ENCODE data around the gene CCDC158.
"Not testable (repeated sequence)": the region's sequence is repeated elsewhere in the genome, so short reads cannot be mapped to it uniquely, and the experiment has no call there.

Gene CCDC158

GRCh38 chr4:76420762-76421581 is at the start of gene CCDC158:
CCDC158 (minus strand) TSS chr4:76421141; CDS start chr4:76403207, 17,934 bp downstream.
- DNase-seq (ENCODE audit: low spot score) = no peak

- DNase-seq (ENCODE audit: low spot score) = no peak
These were observed 49.6 kb upstream of the CCDC158 start for GRCh38 chr4:76470532-76470931.

GRCh38 chr4:76470064-76470463 is 49.1 kb upstream of the CCDC158 start:
- no peak for DNase-seq (ENCODE audit: low spot score)

- no peak for DNase-seq (ENCODE audit: low spot score)
These were observed 42.6 kb upstream of the CCDC158 start for GRCh38 chr4:76463568-76463967.

GRCh38 chr4:76459291-76459723 is 38.4 kb upstream of the CCDC158 start:
- DNase-seq (ENCODE audit: low spot score) = no peak

GRCh38 chr4:76458825-76459224 is 37.9 kb upstream of the CCDC158 start:
- no peak for DNase-seq (ENCODE audit: low spot score)

- DNase-seq (ENCODE audit: low spot score) = no peak
These were observed 37.4 kb upstream of the CCDC158 start for GRCh38 chr4:76458297-76458696.

- no peak for DNase-seq (ENCODE audit: low spot score)
These were observed 36.9 kb upstream of the CCDC158 start for GRCh38 chr4:76457885-76458284.

GRCh38 chr4:76454073-76454472 is 33.1 kb upstream of the CCDC158 start:
- not testable (repeated sequence) for DNase-seq (ENCODE audit: low spot score)

GRCh38 chr4:76453232-76453631 is 32.3 kb upstream of the CCDC158 start:
- no peak for DNase-seq (ENCODE audit: low spot score)

GRCh38 chr4:76449833-76450232 is 28.9 kb upstream of the CCDC158 start:
- no peak for DNase-seq (ENCODE audit: low spot score)

GRCh38 chr4:76449362-76449767 is 28.4 kb upstream of the CCDC158 start:
- no peak for DNase-seq (ENCODE audit: low spot score)

- DNase-seq (ENCODE audit: low spot score) = no peak
These were observed 27.3 kb upstream of the CCDC158 start for GRCh38 chr4:76448211-76448610.

- DNase-seq (ENCODE audit: low spot score) = no peak
These were observed 26.5 kb upstream of the CCDC158 start for GRCh38 chr4:76447393-76447851.

- DNase-seq (ENCODE audit: low spot score) = no peak
These were observed 25.0 kb upstream of the CCDC158 start for GRCh38 chr4:76445911-76446310.

- DNase-seq (ENCODE audit: low spot score) = no peak
These were observed 22.4 kb upstream of the CCDC158 start for GRCh38 chr4:76443376-76443775.

- no peak for DNase-seq (ENCODE audit: low spot score)
These were observed 21.9 kb upstream of the CCDC158 start for GRCh38 chr4:76442807-76443206.

- no peak for DNase-seq (ENCODE audit: low spot score)
These were observed 20.9 kb upstream of the CCDC158 start for GRCh38 chr4:76441881-76442280.

- DNase-seq (ENCODE audit: low spot score) = no peak
These were observed 18.6 kb upstream of the CCDC158 start for GRCh38 chr4:76439491-76439890.

GRCh38 chr4:76435528-76436319 is 14.8 kb upstream of the CCDC158 start:
- DNase-seq (ENCODE audit: low spot score) = no peak

- no peak for DNase-seq (ENCODE audit: low spot score)
These were observed 14.1 kb upstream of the CCDC158 start, which contains the start of gene SHROOM3 for GRCh38 chr4:76434901-76435527. SHROOM3 (plus strand) TSS chr4:76435229; CDS start chr4:76436053, 824 bp downstream.

All from CD4-positive, alpha-beta T cell treated with Interleukin-6 at 100 ng/mL for 8 hours (primary cell).